HG02970 (cell line): ENCODE data around the gene DCTN2.
"Not testable (repeated sequence)": the region's sequence is repeated elsewhere in the genome, so short reads cannot be mapped to it uniquely, and the experiment has no call there.

Source experiments
- ATAC-seq: cut with Tn5 transposase; IDR thresholded peaks from one replicate; pipeline ENCODE4 v1.9.1; 2021; ENCODE audit warnings: mild to moderate bottlenecking, moderate library complexity, moderate number of reproducible peaks; ENCODE audit not compliant: unreplicated experiment, low FRiP score

The DCTN2 gene

DNA sequence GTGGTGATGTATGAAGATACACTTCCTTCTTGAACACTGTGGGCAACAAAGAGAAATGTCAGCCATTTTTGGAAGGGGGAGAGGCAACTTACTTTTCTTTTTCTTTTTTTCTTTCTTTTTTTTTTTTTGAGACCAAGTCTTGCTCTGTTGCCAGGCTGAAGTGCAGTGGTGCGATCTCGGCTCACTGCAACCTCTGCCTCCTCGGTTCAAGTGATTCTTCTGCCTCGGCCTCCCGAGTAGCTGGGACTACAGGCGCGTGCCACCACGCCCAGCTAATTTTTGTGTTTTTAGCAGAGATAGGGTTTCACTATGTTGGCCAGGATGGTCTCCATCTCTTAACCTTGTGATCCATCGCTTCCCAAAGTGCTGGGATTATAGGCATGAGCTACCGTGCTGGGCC, 29.3 kb downstream of the DCTN2 start:
- ATAC-seq, result not testable (repeated sequence)

DNA sequence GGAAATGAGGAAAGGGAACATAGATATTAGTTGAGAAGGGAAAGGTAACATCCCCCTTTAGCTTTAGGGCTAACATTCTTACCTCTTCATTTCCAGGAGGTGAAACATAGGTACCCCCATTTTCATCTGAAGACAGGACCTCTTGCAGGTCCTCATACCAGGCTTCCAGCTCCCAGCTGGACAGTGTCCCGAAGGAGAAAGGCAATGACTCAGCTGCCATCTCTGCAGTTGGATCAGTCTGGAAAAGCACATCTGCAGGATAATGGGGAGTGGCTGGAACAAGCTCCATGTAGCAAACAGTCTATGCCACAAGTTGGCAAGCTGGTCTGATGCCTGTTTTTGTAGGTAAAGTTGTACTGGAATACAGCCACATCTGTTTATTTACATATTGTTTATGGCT, 29.8 kb downstream of the DCTN2 start:
- no peak for ATAC-seq

DNA sequence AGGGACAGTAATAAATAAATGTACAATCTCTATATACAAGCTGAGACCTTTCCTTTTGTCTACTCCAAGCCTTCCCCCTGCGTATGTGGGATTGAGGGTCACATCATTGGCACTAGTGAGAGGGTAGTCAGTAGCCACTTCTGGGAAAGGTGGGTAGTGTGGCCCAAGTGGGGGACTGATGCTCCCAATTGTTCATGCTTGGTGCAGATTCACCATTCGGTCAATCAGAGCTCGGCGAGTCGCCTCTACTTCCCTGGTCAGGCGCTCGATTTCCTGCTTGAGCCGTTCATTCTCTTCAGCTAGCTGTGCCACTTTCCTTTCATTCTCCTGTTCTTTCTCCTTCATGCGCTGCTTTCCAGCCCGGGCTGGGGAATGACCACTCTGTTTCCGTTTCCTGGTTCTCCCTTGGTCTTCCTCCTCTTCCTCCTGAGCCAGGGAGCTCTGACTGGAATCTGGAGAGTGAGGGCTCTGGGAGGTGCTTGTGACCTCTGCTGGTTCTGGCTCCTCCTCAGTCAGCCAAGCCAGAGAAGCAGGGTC, 30.3 kb downstream of the DCTN2 start:
- ATAC-seq, result no peak

DNA sequence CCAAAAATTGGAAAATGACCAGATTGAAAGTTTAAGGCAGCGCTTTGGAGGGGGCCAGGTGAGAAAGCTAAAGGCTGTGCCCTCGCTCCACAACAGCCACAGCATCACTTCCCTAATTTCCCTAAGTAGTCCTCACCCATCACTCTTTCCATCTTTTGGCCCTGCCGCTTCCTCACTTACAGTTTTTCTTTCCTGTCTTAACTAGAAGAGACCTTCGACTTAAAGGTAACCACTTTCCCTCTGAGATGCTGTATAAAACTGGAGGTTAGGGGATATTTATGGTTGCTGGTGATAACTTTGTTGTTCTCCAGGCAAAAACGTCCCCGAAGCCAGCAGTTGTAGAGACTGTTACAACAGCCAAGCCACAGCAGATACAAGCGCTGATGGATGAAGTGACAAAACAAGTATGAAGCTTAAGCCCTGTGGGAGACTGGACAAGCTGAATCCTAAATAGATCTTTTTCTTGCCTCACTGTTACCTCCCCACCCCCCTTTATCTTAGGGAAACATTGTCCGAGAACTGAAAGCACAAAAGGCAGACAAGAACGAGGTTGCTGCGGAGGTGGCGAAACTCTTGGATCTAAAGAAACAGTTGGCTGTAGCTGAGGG, 31.0 kb downstream of the DCTN2 start:
- ATAC-seq, result no peak

DNA sequence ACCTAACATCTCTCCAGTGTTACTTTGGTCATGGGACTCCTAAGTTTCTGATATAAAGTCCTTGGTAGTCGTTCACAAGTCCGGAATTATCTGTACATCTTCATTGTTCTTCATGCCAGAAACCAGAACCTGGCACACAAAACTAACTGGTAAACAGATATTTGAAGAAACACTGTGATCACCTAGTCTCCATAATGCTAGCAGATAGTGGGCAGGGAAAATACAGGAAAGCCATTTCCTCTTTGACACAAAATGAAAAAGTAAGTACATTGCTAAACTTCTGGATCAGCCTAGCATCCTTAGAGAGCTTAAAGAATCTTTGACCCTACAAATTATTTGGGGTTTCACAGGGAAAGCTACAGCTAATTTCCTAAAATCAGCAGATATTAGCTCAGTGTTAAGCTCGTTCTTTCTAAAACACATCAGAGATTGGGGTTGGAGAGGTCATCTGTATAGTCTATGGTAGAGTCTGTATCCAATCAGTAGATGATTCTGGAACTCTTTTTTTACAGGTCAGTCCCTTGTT, 31.5 kb downstream of the DCTN2 start:
- ATAC-seq, result no peak

DNA sequence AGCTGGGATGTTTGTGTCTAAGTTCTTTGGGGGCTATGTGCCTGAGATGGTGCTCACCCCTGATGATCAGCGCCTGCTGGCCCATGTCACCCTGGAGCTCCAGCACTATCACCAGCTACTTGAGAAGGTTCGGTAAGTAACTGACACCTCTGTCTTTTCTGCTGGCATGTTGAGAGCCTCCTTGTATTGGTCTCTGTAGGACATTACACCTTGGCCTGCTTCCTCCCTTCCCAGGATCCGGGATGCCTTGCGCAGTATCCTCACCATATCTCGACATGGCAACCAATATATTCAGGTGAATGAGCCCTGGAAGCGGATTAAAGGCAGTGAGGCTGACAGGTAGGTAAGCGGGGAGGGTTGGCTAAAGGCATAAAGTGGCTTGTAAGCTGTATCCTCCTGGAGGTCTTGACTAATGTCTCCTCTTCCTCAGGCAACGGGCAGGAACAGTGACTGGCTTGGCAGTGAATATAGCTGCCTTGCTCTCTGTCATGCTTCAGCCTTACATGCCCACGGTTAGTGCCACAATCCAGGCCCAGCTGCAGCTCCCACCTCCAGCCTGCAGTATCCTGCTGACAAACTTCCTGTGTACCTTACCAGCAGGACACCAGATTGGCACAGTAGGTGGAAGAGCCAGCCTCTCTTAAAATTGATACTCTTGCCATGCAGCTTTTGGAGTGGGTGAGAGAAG, 32.1 kb downstream of the DCTN2 start:
- no peak for ATAC-seq

DNA sequence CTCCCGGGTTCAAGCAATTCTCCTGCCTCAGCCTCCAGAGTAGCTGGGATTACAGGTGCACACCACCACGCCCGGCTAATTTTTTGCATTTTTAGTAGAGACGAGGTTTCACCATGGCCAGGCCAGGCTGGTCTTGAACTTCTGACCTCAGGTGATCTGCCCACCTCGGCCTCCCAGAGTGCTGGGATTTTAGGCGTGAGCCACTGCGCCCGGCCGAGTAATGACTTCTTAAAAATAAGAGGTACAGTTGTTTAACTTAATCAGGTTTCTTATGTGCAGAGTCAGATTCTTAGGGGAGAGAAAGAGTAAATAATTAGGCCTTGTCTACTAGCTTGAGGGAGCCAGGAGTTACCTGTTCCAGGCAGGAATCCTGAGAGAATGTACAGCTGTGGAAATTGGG, 32.7 kb downstream of the DCTN2 start:
- not testable (repeated sequence) for ATAC-seq

DNA sequence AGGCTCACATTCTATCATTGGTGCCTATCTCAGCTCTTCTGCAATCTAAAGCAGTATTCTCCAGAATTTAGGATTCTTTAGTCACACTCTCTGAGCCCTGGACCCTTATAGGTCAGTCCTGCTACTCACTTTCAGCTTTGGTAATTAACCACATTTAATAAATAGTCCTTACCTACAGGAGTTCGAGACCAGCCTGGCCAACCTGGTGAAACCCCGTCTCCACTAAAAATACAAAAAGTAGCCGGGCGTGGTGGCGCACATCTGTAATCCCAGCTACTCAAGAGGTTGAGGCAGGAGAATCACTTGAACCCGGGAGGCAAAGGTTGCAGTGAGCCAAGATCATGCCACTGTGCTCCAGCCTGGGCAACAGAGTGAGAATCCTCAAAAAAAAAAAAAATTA, 33.3 kb downstream of the DCTN2 start:
- not testable (repeated sequence) for ATAC-seq

DNA sequence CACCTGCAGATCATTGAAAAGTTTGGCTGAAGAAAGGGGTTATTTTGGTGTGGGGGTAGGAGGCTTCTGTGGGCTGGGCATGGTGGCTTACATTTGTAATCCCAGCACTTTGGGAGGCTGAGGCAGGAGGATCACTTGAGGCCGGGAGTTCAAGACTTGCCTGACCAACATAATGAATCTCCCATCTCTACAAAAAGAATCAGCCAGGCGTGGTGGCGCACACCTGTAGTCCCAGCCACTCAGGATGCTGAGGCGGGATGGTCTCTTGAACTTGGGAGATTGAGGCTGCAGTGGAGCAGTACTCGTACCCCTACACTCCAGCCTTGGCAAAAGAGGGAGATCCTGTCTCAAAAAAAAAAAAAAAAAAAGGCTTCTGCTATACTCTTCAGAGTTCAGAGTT, 33.7 kb downstream of the DCTN2 start:
- ATAC-seq, result no peak

DNA sequence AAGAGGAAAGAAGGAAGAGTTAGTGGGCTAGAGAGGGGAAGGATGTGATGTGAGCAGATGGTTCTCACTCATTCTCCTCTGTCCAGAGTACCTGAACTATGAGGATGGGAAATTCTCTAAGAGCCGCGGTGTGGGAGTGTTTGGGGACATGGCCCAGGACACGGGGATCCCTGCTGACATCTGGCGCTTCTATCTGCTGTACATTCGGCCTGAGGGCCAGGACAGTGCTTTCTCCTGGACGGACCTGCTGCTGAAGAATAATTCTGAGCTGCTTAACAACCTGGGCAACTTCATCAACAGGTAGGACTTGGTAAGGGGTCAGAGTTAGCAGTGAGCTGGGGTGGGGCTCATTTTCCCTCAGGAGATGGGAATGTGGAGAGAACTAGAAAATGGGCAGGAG, 34.3 kb downstream of the DCTN2 start:
- no peak for ATAC-seq

DNA sequence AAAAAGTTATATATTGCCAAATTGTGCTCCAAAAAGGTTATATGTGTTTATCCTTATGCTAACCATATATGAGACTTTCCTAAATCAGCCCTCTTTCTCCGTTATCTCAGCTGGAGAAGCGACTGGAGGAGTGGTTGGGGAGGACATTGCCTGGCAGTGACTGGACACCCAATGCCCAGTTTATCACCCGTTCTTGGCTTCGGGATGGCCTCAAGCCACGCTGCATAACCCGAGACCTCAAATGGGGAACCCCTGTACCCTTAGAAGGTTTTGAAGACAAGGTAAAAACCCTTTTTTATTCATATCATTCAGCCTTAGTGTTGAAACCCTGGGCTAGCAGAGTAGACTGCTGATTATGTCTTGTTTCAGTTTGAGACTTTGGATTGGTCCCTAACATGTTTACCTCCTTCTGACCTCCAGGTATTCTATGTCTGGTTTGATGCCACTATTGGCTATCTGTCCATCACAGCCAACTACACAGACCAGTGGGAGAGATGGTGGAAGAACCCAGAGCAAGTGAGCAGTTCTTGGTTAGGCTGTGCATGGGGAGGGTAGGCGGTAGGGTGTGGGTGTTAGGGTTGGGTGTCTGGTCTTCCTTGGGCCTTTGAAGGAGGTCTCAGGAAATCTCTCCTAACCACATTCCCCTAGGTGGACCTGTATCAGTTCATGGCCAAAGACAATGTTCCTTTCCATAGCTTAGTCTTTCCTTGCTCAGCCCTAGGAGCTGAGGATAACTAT, 35.2 kb downstream of the DCTN2 start:
- no peak for ATAC-seq

DNA sequence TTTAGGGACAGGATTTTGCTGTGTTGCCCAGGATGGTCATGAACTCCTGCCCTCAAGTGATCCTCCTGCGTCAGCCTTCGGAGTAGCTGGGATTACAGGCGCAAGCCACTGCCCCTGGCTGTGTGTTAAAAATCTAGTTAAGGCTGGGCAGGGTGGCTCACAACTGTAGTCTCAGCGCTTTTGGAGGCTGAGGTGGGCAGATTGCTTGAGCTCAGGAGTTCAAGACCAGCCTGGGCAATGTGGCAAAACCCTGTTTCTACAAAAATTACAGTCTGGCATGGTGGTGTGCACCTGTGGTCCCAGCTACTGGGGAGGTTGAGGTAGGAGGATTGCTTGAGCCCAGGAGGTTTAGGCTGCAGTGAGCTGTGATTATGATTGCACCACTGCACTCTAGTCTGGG, 35.8 kb downstream of the DCTN2 start:
- ATAC-seq, result no peak

DNA sequence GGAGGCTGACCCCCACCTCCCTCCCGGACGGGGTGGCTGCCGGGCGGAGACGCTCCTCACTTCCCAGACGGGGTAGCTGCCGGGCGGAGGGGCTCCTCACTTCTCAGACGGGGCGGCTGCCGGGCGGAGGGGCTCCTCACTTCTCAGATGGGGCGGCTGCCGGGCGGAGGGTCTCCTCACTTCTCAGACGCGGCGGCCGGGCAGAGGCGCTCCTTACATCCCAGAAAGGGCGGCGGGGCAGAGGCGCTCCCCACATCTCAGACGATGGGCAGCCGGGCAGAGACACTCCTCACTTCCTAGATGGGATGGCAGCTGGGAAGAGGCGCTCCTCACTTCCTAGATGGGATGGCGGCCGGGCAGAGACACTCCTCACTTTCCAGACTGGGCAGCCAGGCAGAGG, 39.2 kb downstream of the DCTN2 start:
- not testable (repeated sequence) for ATAC-seq

DNA sequence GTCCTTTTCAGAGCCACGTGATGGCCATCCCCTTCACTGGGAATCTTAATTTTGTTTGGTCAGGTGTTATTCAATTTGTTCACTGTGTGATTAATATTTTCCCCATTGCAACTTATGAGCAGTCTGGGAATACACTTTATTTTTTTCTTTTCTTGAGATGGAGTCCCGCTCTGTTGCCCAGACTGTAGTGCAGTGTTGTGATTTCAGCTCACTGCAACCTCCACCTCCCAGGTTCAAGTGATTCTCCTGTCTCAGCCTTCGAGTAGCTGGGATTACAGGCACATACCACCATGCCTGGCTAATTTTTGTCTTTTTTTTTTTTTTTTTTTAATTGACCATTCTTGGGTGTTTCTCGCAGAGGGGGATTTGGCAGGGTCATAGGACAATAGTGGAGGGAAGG, 40.5 kb downstream of the DCTN2 start:
- not testable (repeated sequence) for ATAC-seq

DNA sequence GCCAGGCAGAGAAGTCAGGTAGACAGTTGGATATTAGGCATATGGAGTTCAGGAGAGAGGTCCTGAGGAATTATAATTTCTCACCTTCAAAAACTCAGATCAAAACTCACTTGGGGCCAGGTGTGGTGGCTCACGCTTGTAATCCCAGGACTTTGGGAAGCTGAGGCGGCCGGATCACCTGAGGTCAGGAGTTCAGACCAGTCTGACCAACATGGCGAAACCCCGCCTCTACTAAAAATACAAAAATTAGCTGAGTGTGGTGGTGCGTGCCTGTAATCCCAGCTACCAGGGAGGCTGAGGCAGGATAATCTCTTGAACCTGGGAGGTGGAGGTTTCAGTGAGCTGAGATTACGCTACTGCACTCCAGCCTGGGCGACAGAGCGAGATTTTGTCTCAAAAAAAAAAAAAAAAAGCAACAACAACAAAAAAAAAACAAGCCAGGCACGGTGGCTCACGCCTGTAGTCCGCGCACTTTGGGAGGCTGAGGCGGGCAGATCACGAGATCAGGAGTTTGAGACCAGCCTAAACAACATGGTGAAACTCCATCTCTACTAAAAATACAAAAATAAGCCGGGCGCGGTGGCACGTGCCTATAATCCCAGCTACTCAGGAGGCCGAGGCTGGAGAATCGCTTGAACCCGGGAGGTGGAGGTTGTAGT, 44.6 kb downstream of the DCTN2 start:
- not testable (repeated sequence) for ATAC-seq

DNA sequence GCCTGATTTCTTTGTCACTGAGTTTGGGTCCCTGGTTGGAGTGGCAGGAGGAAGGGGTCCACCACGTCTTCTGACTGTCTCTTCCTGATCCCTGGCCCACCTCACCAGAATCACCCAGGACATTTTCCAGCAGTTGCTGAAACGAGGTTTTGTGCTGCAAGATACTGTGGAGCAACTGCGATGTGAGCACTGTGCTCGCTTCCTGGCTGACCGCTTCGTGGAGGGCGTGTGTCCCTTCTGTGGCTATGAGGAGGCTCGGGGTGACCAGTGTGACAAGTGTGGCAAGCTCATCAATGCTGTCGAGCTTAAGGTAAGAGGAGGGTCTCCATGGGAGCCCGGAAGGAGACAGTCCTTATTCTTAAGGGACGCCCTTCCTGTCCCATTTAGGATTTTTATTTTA, 46.8 kb downstream of the DCTN2 start:
- ATAC-seq, result no peak

DNA sequence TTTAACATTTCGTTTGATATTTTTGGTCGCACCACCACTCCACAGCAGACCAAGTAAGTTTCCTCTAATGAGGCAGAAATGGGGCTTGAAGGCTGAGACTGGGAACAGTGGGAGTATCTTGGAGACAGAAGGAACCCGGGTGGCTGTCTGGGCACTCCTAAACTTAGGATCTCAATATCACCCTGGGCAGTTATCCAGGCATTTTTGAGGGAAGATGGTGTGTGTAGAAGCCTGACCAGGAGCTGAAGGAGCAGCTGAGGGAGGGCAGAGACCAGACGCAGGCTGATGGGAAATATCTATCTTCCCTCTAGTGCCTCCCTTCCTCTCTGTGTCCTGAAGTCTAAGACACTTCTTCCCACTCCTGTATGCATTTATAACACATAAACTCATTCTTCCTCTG, 48.4 kb downstream of the DCTN2 start:
- no peak for ATAC-seq

DNA sequence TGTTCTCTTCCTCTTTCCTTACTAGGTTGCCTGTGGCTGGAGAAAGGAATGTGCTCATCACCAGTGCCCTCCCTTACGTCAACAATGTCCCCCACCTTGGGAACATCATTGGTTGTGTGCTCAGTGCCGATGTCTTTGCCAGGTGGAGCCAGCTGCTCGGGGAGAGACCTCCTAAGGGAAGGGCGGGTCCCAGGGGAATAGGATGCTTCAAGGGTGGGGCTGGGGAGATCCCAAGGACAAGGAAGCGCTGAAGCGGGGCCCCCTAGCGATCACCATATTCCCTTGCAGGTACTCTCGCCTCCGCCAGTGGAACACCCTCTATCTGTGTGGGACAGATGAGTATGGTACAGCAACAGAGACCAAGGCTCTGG, 48.9 kb downstream of the DCTN2 start:
- ATAC-seq, result no peak

DNA sequence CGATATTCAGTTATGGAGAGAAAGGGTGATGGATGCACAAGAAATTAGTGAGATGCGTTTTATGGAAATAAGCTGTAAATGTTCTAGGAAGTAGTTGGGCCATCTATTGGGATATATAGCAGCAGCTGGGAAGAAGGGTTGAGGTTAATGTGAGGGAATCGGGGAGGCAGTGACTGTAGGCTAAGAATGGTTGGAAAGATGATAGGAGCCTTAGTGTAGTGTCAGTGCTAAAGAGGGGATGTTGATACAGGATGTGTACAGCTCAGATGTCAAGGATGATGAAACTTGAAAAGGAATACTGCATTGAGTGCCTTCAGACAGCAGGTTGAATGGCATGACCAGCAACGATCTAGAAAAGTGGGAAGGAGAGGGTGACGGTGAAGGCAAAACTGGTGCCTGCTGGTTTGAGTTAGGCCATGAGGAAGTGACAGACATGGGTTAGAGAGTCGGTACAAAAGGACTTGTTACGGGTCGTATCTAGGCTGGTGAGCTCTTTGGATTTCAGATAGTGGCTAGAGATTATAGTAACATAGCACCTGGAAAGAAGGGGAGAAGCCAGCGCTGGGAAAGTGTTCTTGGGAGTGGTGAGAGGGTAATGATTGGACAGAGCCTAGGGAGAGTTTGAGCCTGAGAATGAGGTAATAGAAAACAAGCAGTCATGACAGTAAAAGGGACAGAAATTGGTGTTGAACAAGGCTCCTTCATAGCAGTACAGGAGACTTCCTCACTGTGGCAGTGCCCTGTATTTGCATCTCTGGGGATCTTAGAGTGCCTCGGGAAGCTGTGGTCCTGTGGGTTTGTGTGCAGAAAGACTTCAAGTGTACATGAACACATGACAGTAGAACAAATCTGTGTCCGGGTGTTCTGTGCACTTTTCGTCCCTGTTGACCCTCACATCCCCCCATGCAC, 49.5 kb downstream of the DCTN2 start:
- ATAC-seq, result no peak

DNA sequence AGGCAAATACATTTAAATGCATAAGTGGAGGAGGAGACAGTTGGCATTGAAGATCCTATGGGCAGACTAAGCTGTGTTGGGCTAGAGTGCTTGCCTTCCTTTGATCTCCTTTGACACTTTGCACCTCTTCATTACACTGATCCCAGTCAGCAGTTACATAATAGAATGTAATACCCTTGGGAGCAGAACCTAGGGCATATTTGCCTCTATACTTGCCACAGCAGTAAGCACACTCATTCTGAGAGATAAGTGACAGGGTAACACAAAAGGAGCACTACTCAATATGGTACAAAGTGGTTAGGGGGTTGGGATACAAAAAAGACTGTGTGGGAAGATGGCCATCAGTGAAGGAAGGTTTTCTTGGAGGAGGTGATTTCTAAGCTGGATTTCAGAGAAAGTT, 50.2 kb downstream of the DCTN2 start:
- no peak for ATAC-seq
